Progenitor cell of endocrine pancreas (in vitro differentiated cells): Measurements from ENCODE around the gene PSEN1. TPM values are rescaled to one million over a fixed set of nuclear protein-coding genes. Genes with fewer than 3 reads are reported as not detected.

Source experiments
- DNase-seq: peaks from one replicate; pipeline ENCODE4 v3.0.0; 2021; ENCODE audit warnings: low spot score; ENCODE audit not compliant: unreplicated experiment
- H3K27ac Mint-ChIP-seq: 2 replicates; pipeline ENCODE4 v1.8.0; 2021; ENCODE audit warnings: mild to moderate bottlenecking, moderate library complexity, mixed read lengths
- H3K27me3 Mint-ChIP-seq: 2 replicates; pipeline ENCODE4 v1.8.0; 2021; ENCODE audit warnings: mixed read lengths
- H3K36me3 Mint-ChIP-seq: 2 replicates; pipeline ENCODE4 v1.8.0; 2022; ENCODE audit warnings: mixed read lengths; ENCODE audit not compliant: insufficient read depth
- H3K4me1 Mint-ChIP-seq: 2 replicates; pipeline ENCODE4 v1.8.0; 2021; ENCODE audit warnings: low read depth, mixed read lengths
- H3K4me3 Mint-ChIP-seq: 2 replicates; pipeline ENCODE4 v1.8.0; 2021; ENCODE audit warnings: low read depth, mild to moderate bottlenecking, moderate library complexity, mixed read lengths
- H3K9me3 Mint-ChIP-seq: 2 replicates; pipeline ENCODE4 v1.8.0; 2021; ENCODE audit warnings: low read depth, mixed read lengths
- CTCF ChIP-seq: fragments of 200-600 bp; sonication (generic); IDR thresholded peaks from one replicate; pipeline ENCODE4 v1.5.0; 2021; ENCODE audit warnings: antibody characterized with exemption, mild to moderate bottlenecking; ENCODE audit not compliant: unreplicated experiment
- total RNA-seq: library from RNA; stranded (reverse); gene quantifications from 2 replicates; pipeline ENCODE4 v1.2.1, GENCODE V29; 2021

Gene PSEN1
- total RNA-seq, 1 donor from 2014 or later, result 61.7 TPM

DNA sequence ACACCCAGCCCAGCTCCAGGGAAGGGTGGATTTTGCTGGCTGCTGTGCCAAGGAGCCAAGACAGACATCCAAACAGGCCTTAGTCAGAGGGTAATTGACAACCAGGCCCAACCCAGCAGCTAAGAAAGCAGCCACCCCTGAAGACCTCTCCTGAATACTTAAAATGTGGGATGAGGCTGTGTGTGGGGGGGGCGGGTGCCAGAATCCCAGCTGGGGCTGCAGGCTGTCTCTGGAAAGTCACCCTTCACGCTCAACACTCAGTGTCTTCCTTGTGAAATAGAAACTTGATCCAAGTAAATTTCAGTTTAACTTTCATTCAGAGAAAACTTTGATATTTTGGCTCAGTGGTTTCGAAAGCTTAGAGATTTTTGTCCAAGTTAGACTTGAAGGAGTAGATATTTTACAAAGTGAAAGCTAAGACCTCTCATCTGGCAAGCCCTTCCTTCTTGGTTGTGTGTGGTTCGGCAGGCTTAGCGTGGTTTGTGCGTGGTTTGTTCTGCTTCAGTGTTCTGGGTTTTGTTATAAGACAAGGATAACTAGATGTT lies 106.1 kb downstream of the PSEN1 start:
- peaks cover 59% of the 10 kb centered on the region for H3K27me3 Mint-ChIP-seq
- no peaks in the 10 kb centered on the region for H3K9me3 Mint-ChIP-seq
- DNase-seq, result no peak
- no peak for TF ChIP-seq CTCF
- no peak overlapping the region for H3K27ac Mint-ChIP-seq
- H3K4me3 Mint-ChIP-seq, result no peak overlapping the region
- peaks cover 5% of the 10 kb centered on the region for H3K4me1 Mint-ChIP-seq
- H3K36me3 Mint-ChIP-seq, result no peaks in the 10 kb centered on the region

- Mint-ChIP-seq H3K9me3 (no peaks in the 10 kb centered on the region), H3K27me3 (peaks cover 57% of the 10 kb centered on the region), H3K27ac (no peak overlapping the region), H3K4me3 (no peak overlapping the region), H3K4me1 (peaks cover 5% of the 10 kb centered on the region), H3K36me3 (no peaks in the 10 kb centered on the region)
- no peak for TF ChIP-seq CTCF
- DNase-seq, result no peak
These were observed 107.0 kb downstream of the PSEN1 start for GRCh38 chr14:73243341-73243740.

GRCh38 chr14:73243748-73244147 lies 107.4 kb downstream of the PSEN1 start:
- Mint-ChIP-seq H3K9me3 (no peaks in the 10 kb centered on the region), H3K4me1 (peaks cover 2% of the 10 kb centered on the region), H3K27me3 (peaks cover 53% of the 10 kb centered on the region), H3K4me3 (no peak overlapping the region), H3K27ac (no peak overlapping the region), H3K36me3 (no peaks in the 10 kb centered on the region)
- TF ChIP-seq CTCF, result no peak
- DNase-seq, result no peak

GRCh38 chr14:73244541-73245290 lies 108.4 kb downstream of the PSEN1 start:
- TF ChIP-seq CTCF, result no peak
- Mint-ChIP-seq H3K4me3 (peak overlapping the region; percentile 38), H3K27me3 (peaks cover 47% of the 10 kb centered on the region), H3K9me3 (no peaks in the 10 kb centered on the region), H3K4me1 (no peaks in the 10 kb centered on the region), H3K27ac (no peak overlapping the region), H3K36me3 (no peaks in the 10 kb centered on the region)
- DNase-seq, result no peak

DNA sequence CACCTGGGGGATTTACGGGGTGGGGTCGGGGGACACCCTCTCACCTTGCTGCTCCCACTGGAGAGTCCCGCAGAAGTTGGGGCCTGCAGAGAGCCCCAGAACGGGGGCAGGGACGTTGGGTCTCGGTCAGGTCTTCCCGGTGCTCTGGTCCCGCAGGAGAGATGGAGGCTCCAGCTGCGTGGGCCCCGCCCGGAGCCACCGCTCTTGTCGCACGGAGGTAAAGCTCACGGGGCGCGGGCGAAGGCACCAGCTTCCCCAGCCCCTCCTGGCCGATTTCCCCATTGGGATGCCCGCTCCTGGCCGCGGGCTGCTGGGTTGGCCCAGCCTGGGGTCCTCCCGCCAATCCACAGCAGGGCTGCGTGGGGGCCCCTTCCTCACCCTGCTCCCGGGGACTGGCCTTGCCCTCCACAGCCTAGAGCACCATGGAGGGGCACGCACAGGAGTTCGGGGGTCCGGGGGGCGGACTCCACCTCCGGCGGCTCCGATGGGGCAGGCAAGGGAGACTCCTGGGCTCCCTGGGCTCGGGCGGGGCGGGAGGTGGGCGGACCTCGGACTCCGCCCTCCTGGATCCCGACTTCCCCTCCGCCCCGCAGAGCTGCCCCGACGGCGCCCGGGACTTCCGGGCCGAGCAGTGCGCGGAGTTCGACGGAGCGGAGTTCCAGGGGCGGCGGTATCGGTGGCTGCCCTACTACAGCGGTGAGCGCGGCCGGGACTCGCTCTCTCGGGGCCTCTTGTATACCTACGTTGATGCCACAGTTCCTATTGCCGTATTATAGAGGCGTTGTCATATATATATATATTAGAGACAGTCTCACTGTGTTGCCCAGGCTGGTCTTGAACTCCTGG lies 109.4 kb downstream of the PSEN1 start:
- H3K27ac Mint-ChIP-seq, result no peak overlapping the region
- no peak for DNase-seq
- H3K4me1 Mint-ChIP-seq, result no peaks in the 10 kb centered on the region
- TF ChIP-seq CTCF, result no peak
- no peaks in the 10 kb centered on the region for H3K36me3 Mint-ChIP-seq
- H3K9me3 Mint-ChIP-seq, result no peaks in the 10 kb centered on the region
- peak overlapping the region; percentile 40 for H3K4me3 Mint-ChIP-seq
- peaks cover 38% of the 10 kb centered on the region for H3K27me3 Mint-ChIP-seq
